Mammary epithelial cell (primary cell): Measurements from ENCODE around the gene GNAT1.

Source experiments
- EZH2 ChIP-seq: IDR thresholded peaks from 2 replicates; pipeline ENCODE4 v1.6.1; 2012; ENCODE audit warnings: low read length, inconsistent platforms, borderline replicate concordance
- TF ChIP-seq, protein P1 (sequence below), 2 donors: IDR thresholded peaks in 1 of 2; conservative IDR thresholded peaks in 1 of 2; 2 replicates each; pipeline ENCODE4 v1.5.1; 2011 to 2012; ENCODE audit warnings: inconsistent platforms in 2 of 2, low read length in 2 of 2, mild to moderate bottlenecking in 2 of 2, control low read depth in 1 of 2, low read depth in 1 of 2; ENCODE audit not compliant: insufficient read depth in 1 of 2; ENCODE audit errors: extremely low read depth in 1 of 2

GRCh38 chr3:50168388-50168787 lies 23.0 kb upstream of the GNAT1 start:
- TF ChIP-seq, protein P1, sequence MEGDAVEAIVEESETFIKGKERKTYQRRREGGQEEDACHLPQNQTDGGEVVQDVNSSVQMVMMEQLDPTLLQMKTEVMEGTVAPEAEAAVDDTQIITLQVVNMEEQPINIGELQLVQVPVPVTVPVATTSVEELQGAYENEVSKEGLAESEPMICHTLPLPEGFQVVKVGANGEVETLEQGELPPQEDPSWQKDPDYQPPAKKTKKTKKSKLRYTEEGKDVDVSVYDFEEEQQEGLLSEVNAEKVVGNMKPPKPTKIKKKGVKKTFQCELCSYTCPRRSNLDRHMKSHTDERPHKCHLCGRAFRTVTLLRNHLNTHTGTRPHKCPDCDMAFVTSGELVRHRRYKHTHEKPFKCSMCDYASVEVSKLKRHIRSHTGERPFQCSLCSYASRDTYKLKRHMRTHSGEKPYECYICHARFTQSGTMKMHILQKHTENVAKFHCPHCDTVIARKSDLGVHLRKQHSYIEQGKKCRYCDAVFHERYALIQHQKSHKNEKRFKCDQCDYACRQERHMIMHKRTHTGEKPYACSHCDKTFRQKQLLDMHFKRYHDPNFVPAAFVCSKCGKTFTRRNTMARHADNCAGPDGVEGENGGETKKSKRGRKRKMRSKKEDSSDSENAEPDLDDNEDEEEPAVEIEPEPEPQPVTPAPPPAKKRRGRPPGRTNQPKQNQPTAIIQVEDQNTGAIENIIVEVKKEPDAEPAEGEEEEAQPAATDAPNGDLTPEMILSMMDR (conservative IDR thresholded peaks at IDR 0.05 in 1 of 2, IDR thresholded peaks at IDR 0.05 in 1 of 2; ENCODE audit: extremely low read depth in 1 of 2, insufficient read depth in 1 of 2, low read depth in 1 of 2, low read length in 2 of 2), result no peak
- TF ChIP-seq EZH2, result no peak
